HG03039 (cell line): ENCODE results near the gene HDLBP.
"Not testable (repeated sequence)": the region's sequence is repeated elsewhere in the genome, so short reads cannot be mapped to it uniquely, and the experiment has no call there.

Experiments used
- ATAC-seq: cut with Tn5 transposase; IDR thresholded peaks from one replicate; pipeline ENCODE4 v1.9.1; 2021; ENCODE audit warnings: mild to moderate bottlenecking, moderate library complexity; ENCODE audit not compliant: unreplicated experiment

Gene HDLBP

DNA sequence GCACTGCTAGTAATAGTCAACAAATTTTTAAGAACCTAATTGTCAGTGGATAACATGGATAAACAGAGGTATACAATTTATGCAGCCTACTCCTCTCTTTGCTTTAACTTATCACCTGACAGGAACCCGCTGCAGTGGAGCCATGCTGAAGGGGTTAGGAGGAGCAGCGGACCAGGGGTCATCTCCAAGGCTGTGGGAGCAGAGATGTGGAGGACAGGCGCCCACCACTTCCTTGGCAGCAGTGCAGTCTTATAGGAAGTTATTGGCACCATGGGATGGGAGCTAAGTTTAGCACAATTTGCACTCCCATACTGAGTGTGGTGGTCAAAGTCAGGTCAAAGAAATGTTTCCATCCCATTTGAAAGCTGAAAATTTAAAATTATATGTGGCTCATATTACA is 35.6 kb downstream of the HDLBP start:
- no peak for ATAC-seq

- no peak for ATAC-seq
These were observed 36.1 kb downstream of the HDLBP start for GRCh38 chr2:241279413-241279812.

DNA sequence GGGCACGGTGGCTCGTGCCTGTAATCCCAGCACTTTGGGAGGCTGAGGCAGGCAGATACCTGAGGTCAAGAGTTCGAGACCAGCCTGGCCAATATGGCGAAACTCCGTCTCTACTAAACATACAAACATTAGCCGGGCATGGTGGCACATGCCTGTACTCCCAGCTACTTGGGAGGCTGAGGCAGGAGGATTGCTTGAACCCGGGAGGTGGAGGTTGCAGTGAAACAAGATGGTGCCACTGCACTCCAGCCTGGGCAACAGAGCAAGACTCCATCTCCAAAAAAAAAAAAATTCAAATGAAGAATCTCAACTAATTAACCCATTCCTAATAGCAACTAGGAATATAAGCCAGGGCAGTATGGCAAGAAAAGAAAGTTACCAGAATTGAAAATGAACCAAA is 37.2 kb downstream of the HDLBP start:
- ATAC-seq: not testable (repeated sequence)

DNA sequence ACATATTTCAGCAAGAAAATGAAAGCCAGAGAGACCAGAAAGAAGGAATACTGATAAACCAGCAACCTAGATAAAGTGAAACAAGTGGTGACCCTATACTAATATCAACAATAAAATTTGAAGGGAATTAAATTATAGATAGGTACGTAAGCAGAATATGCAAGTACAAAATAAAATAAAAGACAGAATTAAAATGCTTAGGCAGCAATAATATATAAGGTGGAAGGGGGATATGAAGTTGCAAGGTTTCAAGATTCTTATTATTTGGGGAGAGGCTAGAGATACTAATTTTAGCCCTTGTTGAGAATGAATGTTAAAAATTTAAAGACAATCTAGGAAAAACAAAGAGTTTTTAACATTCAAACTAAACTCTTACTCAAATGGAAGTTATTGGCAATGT is 39.6 kb downstream of the HDLBP start:
- no peak for ATAC-seq

GRCh38 chr2:241275504-241275903 is 40.0 kb downstream of the HDLBP start:
- no peak for ATAC-seq

DNA sequence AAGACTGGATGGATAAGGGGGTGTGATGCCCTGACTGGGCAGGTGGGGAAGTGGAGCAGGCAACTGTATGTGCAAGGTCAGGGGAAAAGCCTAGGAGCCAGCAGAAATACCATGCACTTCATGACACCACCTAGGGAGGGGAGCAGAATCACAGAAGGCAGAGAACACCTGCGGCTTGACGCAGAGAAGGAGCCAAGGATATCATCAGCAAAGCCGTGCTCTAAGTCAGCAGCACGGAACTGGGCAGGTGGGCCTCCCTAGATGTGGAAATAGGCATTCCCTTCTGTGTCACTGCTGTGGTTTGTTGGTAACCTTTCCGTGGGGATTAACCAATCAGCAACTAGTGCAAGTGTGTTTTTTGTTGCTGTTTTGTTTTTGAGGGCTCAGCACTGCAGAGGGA is 41.3 kb downstream of the HDLBP start:
- no peak for ATAC-seq

DNA sequence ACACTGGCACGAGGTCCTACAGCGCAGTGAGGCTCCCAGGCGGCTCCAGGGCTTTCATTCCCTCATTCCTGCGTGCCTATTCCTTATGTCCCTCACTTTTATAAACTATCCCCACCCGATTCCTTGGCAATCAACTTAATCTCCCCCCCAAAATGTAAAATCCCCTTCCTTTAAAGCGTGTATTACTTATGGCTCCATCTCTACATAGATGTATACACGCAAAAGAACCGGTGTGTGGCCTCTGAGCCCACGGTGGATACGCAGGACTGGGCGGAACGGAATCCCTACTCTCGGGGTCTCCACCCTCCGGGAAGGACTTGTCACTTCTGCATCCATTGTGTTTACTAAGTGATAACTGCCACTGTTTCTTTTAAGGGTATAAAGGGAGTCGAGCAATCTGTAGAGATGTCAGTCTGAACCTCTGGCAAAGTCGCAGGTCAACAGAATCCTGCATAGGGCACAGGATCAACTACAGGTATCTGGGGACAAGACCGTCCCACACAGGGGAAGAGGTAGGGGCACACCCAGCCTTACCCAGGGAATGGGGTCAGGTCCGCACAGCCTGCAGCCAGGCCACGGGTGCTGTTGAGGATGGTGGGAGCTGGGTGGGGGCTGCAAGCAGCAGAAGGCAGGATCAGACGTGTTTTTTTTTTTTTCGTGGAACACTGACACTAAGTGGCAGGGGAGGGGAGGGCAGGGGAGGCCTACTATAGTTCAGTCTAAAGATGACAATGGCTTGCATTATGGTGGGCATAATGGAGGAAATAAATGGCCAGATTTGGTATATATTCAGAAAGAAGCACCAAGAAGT is 42.1 kb downstream of the HDLBP start:
- no peak for ATAC-seq

DNA sequence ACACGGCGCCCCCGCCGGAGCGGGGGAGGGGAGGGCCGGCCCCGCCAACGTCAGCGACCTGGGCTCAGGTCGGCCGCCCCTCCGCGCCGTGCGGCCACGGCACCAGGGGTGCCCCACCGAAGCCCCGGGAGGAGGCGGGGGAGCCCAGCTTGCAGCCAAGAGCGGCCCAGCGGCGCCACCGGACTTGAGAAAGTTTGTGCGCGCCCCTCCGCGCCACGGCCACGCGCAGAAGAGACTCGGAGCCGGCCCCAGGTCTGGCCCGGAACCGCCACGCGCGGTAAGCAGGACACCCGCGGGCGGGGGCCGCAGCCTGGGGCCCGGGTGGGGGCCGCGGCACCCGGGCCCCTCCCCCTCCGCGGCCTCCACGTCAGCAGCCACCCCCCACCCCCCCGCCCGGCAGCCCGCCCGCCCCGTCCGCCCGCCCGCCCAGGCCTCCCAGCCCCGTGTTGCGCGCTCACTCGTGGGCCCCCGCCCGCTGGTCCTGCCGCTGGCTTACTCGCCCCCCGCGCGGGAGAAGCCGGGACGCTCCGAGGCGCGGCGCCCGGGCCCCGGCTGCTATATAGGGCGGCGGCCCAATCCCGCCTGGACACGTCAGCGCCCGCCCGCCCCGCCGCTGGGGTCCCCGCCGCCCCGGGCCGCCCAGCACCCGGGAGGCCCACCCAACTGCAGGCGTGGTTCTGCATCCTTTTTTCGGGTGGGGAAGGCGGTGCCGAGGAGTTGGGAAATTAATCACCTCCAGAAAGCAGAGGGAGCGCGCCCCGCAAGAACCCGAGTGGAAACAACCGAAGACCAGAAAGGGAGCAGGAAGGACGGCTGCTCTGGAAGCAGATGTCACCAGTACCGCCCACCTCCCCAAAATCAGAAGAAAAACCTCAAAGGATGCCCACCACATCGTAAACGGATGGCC is 42.9 kb downstream of the HDLBP start:
- ATAC-seq: peak; percentile 49

- ATAC-seq: peak; percentile 47
These were observed 43.7 kb downstream of the HDLBP start for GRCh38 chr2:241271706-241272302.

DNA sequence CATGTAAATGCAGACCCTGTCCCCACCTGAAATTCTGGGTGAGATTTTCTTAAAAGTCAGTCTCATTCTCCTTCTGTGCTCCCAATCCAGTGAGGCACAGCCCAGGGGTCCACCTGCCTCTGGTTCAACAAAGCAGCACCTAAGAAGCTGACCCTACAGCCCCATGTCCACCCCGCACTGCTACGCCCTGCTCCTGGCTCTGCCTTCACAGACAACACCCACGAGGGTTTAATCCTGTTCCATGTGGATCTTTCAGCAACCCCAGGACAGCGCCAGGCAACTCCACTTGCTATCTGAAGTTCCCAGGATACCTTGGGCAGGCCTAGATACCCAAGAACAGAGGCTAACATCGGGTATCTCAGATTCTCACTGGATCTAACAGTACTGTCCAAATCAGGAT is 44.9 kb downstream of the HDLBP start:
- no peak for ATAC-seq

DNA sequence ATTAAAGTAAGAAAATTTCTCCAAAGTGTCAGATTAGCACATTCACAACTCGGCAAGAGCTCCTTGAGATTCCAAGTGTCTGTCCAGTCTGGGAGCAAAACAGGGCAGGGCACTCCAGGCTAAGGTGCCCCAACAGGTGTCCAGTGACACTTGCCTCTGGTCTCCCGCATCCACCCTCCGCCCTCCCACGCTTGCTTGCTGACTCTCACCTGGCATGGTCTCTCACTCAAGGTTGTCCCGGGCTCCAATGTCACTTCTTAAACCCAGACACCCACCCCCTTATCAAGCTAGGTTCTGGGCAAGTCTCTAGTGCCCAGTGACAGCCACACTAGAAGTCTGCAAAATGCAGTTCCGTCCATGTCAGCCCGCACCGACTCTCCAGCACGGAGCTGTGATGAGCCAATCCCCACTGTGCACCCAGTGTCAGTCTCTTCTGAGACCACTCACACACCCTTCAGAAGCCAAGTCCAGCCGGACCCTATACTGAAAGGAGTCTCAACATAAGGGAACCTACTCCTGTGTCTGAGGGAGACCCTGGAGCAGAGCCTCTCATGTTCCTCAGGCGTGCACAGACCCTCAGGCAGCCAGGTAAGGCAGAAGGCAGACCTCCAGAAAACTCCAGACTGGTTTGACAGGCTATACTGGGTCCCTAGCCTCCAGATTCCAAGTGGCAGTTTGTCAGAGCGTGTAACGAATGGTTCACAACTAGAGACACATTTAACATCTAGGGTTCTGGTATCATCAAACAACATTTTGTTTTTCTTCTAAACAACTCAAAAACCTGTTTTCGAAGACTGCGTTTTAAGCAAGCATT is 45.6 kb downstream of the HDLBP start:
- no peak for ATAC-seq

GRCh38 chr2:241268716-241269445 is 46.6 kb downstream of the HDLBP start:
- no peak for ATAC-seq

GRCh38 chr2:241268306-241268705 is 47.2 kb downstream of the HDLBP start:
- no peak for ATAC-seq

DNA sequence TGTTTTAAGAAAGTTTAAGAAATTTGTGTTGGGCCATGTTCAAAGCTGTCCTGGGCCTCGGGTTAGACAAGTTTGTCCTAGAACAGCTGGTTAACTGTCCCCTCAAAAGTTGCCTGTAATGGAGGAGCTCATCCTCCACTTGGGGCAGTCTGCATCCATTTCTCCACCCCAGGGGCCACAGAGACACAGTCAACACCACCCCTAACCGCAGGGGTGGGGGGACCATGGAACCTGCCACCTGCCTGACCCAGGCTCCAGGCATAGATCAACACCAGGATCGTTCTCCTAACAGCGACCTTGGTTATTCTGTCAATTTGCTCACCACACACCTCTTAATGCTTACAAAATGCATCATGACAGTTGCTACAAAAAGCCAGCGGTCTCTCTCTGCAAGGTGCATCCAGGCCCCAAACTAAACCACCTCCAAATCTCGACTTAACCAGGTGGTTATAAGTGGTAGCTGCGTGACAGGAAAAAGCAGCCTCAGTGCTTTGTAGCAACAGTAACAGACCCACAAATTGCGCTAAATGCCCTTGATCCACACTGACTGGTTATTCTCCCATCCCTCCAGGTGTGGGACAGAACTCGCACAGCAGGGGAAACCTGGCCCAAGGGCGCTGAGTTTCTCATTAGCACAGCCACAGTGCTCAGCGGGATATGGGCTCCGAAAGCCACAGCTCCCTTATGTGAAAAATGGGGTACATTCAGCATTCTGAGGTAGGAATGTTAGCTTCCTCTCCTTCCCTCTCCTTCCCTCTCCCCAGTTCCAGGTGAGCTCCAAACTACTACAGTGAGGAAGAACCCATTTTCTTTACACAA is 48.0 kb downstream of the HDLBP start:
- ATAC-seq: no peak

DNA sequence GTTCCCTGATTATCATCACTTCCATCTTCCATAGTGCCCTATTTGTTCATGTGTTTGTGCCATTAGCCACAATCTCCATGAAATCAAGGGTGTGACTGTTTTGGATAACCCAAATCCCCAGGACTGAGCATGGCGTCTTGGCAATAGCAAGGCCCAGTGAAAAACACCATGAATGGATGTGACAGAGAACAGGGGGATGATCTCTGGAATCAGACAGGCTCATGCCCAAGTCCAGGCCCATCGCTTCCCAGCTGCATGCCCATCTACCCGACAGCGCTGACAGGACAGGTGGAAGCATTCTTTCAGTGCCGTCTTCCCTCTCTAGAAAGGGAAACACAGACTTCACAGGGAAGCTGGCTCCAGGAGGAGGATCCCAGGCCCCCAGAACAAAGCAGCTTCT is 50.0 kb downstream of the HDLBP start:
- ATAC-seq: no peak

GRCh38 chr2:241263061-241263460 is 52.4 kb downstream of the HDLBP start:
- ATAC-seq: no peak

DNA sequence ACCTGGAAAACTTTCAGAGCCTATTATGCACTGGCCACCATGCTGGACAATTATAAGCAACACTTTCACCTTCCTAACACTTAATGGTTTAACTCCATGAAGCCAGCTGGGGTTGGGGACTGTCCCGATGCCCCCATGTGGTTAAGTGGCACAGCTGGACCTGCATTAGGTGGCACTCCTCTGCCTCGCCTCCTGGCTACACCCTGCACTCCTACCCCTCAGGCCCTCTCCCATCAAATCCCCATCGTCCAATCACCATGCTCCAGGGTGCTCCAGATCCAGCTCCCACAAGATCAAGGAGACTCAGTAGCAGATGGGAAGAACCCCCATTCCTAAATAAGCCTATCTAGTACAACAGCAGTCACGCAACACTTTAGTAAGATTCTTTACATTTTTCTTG is 53.8 kb downstream of the HDLBP start:
- ATAC-seq: no peak

GRCh38 chr2:241260911-241261310 is 54.6 kb downstream of the HDLBP start:
- ATAC-seq: no peak
